Fibroblast of lung (primary cell): ENCODE results near the gene RPL36AL.

Experiments used
- EZH2 ChIP-seq: IDR thresholded peaks from 2 replicates; pipeline ENCODE4 v1.5.1; 2012; ENCODE audit warnings: low read length, control low read depth, mild to moderate bottlenecking; ENCODE audit errors: missing control alignments
- TF ChIP-seq, protein P1 (sequence below), 2 donors: IDR thresholded peaks in 1 of 2; conservative IDR thresholded peaks in 1 of 2; 1 replicate in 1 of 2; 2 replicates in 1 of 2; pipeline ENCODE4 v1.5.1; 2011 to 2012; ENCODE audit warnings: low read length in 2 of 2, control low read depth in 1 of 2, inconsistent platforms in 1 of 2, low read depth in 1 of 2, mild to moderate bottlenecking in 1 of 2

- no peak for TF ChIP-seq EZH2
- TF ChIP-seq, protein P1, sequence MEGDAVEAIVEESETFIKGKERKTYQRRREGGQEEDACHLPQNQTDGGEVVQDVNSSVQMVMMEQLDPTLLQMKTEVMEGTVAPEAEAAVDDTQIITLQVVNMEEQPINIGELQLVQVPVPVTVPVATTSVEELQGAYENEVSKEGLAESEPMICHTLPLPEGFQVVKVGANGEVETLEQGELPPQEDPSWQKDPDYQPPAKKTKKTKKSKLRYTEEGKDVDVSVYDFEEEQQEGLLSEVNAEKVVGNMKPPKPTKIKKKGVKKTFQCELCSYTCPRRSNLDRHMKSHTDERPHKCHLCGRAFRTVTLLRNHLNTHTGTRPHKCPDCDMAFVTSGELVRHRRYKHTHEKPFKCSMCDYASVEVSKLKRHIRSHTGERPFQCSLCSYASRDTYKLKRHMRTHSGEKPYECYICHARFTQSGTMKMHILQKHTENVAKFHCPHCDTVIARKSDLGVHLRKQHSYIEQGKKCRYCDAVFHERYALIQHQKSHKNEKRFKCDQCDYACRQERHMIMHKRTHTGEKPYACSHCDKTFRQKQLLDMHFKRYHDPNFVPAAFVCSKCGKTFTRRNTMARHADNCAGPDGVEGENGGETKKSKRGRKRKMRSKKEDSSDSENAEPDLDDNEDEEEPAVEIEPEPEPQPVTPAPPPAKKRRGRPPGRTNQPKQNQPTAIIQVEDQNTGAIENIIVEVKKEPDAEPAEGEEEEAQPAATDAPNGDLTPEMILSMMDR (conservative IDR thresholded peaks at IDR 0.05 in 1 of 2, IDR thresholded peaks at IDR 0.05 in 1 of 2; ENCODE audit: low read depth in 1 of 2, low read length in 2 of 2): no peak
These were observed 27.4 kb downstream of the RPL36AL start for GRCh38 chr14:49593016-49593415.
